ENCODE measurements around the gene GIPC2. TPM values are rescaled to one million over a fixed set of nuclear protein-coding genes. Genes with fewer than 3 reads are reported as not detected.

The GIPC2 gene
- polyA plus RNA-seq, 1 donor (not counting 4 experiments of a cell fraction or from before 2014, with no cell fraction given), result 0.28 TPM

DNA sequence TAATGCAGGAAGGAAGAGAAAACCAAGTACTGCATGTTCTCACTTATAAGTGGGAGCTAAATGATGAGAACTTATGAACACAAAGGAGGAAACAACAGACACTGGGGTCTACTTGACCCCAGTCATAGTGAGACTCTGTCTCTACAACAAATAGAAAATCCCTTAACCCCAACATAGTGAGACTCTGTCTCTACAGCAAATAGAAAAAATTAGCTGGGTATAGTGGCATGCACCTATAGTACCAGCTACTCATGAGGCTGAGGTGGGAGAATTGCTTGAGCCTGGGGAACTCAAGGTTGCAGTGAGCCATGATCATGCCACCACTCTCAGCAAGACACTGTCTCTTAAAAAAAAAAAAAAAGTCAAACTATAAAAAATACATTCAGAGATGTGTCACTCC, 42.7 kb downstream of the GIPC2 start:
- H3K4me1 ChIP-seq (ENCODE audit: control insufficient read depth, extremely low read depth, insufficient read depth, low read length), result peaks cover 14% of the 10 kb centered on the region
- no peak overlapping the region for H2AFZ ChIP-seq (ENCODE audit: control insufficient read depth, low read length)
- H3K9me3 ChIP-seq (ENCODE audit: control insufficient read depth, low read depth, low read length), result no peaks in the 10 kb centered on the region
- no peaks in the 10 kb centered on the region for H3K27me3 ChIP-seq (ENCODE audit: control insufficient read depth, extremely low read depth, insufficient read depth, low read length)
- no peak overlapping the region for H3K9ac ChIP-seq (ENCODE audit: control insufficient read depth, extremely low read depth, insufficient read depth, low read length)
- H3K79me2 ChIP-seq (ENCODE audit: control insufficient read depth, insufficient read depth, low read length), result no peaks in the 10 kb centered on the region
- dilution Hi-C loops (cut with MboI; ENCODE audit: extremely low pct_ligation_motif_present, low sequenced_read_pairs), result no loop called here
- H4K20me1 ChIP-seq (ENCODE audit: control insufficient read depth, extremely low read depth, insufficient read depth, low read length), result no peaks in the 10 kb centered on the region
- no peak overlapping the region for H3K27ac ChIP-seq (ENCODE audit: control insufficient read depth, insufficient read depth, low read length)
- no peak for TF ChIP-seq CTCF (optimal IDR thresholded peaks at IDR 0.05 in 1 of 3, IDR thresholded peaks at IDR 0.05 in 1 of 3, conservative IDR thresholded peaks at IDR 0.05 in 1 of 3; ENCODE audit: extremely low read depth in 1 of 3, insufficient read depth in 2 of 3, low read length in 3 of 3)
- no peak overlapping the region for H3K4me2 ChIP-seq (ENCODE audit: control insufficient read depth, extremely low read depth, insufficient read depth, low read depth, low read length)
- H3K4me3 ChIP-seq (ENCODE audit: control insufficient read depth in 2 of 3, extremely low read depth in 1 of 3, insufficient read depth in 2 of 3, low read depth in 1 of 3, low read length in 3 of 3), result no peak overlapping the region
- FAIRE-seq (no peak), DNase-seq (ENCODE audit: low read depth, low spot score) (no peak)
- H3K36me3 ChIP-seq (ENCODE audit: control insufficient read depth in 2 of 2, extremely low read depth in 1 of 2, insufficient read depth in 2 of 2, low read length in 2 of 2), result no peaks in the 10 kb centered on the region
- no peaks in the 10 kb centered on the region for H3K9me1 ChIP-seq (ENCODE audit: control insufficient read depth, extremely low read depth, insufficient read depth, low read length)

GRCh38 chr1:78089010-78089409, 43.2 kb downstream of the GIPC2 start:
- dilution Hi-C loops (cut with MboI; ENCODE audit: extremely low pct_ligation_motif_present, low sequenced_read_pairs), result no loop called here
- no peaks in the 10 kb centered on the region for H3K27me3 ChIP-seq (ENCODE audit: control insufficient read depth, extremely low read depth, insufficient read depth, low read length)
- peaks cover 16% of the 10 kb centered on the region for H3K4me1 ChIP-seq (ENCODE audit: control insufficient read depth, extremely low read depth, insufficient read depth, low read length)
- no peak overlapping the region for H3K27ac ChIP-seq (ENCODE audit: control insufficient read depth, insufficient read depth, low read length)
- no peak overlapping the region for H2AFZ ChIP-seq (ENCODE audit: control insufficient read depth, low read length)
- H3K9me1 ChIP-seq (ENCODE audit: control insufficient read depth, extremely low read depth, insufficient read depth, low read length), result no peaks in the 10 kb centered on the region
- no peak overlapping the region for H3K4me2 ChIP-seq (ENCODE audit: control insufficient read depth, extremely low read depth, insufficient read depth, low read depth, low read length)
- H3K9me3 ChIP-seq (ENCODE audit: control insufficient read depth, low read depth, low read length), result no peaks in the 10 kb centered on the region
- H3K9ac ChIP-seq (ENCODE audit: control insufficient read depth, extremely low read depth, insufficient read depth, low read length), result no peak overlapping the region
- H4K20me1 ChIP-seq (ENCODE audit: control insufficient read depth, extremely low read depth, insufficient read depth, low read length), result no peaks in the 10 kb centered on the region
- DNase-seq (ENCODE audit: low read depth, low spot score) (no peak), FAIRE-seq (no peak)
- H3K4me3 ChIP-seq (ENCODE audit: control insufficient read depth in 2 of 3, extremely low read depth in 1 of 3, insufficient read depth in 2 of 3, low read depth in 1 of 3, low read length in 3 of 3), result no peak overlapping the region
- no peaks in the 10 kb centered on the region for H3K79me2 ChIP-seq (ENCODE audit: control insufficient read depth, insufficient read depth, low read length)
- no peak for TF ChIP-seq CTCF (optimal IDR thresholded peaks at IDR 0.05 in 1 of 3, IDR thresholded peaks at IDR 0.05 in 1 of 3, conservative IDR thresholded peaks at IDR 0.05 in 1 of 3; ENCODE audit: extremely low read depth in 1 of 3, insufficient read depth in 2 of 3, low read length in 3 of 3)
- no peak for TF ChIP-seq EZH2 (IDR thresholded peaks at IDR 0.05; ENCODE audit: low read length)
- H3K36me3 ChIP-seq (ENCODE audit: control insufficient read depth in 2 of 2, extremely low read depth in 1 of 2, insufficient read depth in 2 of 2, low read length in 2 of 2), result no peaks in the 10 kb centered on the region

All from keratinocyte (primary cell).